HT-29 (cell line): ENCODE measurements around the gene RBFOX1. TPM values are rescaled to one million over a fixed set of nuclear protein-coding genes. Genes with fewer than 3 reads are reported as not detected.

Source experiments
- DNase-seq: peaks from one replicate; pipeline ENCODE4 v3.0.0-alpha.2; 2015; ENCODE audit warnings: low spot score
- total RNA-seq: library from RNA; depleted of rRNA; stranded (reverse); fragments of >200 nt; shearing (Covaris generic); gene quantifications from 2 replicates; pipeline ENCODE4 v1.2.3, GENCODE V29; 2014; rRNA removed

The RBFOX1 gene
- total RNA-seq, result not detected in 2 replicates

DNA sequence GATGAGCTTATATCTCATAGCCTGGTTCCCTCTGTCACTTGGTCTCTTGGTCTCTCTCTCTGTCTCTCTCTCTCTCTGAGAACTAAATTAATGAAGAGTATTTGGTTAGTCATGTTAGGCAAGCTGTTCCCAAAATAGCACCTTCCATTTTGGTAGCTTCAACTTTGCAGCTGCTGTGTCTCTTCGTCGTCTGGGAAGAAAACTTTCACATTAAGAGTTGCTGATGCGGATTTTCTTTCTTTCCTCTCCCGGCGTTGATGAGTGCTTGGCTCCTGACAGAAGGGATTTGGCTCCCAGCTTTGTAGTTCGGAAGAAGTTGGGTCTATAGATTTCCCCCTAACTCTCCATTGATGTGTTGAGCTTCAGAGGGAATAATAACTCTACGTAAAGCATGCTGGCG is at the start of gene RBFOX1:
RBFOX1 (plus strand) TSS at position 235 of the 400 bp plus-strand sequence.
- DNase-seq, result no peak

- DNase-seq, result no peak
These were observed 47.9 kb upstream of the RBFOX1 start for GRCh38 chr16:7284780-7285179.

DNA sequence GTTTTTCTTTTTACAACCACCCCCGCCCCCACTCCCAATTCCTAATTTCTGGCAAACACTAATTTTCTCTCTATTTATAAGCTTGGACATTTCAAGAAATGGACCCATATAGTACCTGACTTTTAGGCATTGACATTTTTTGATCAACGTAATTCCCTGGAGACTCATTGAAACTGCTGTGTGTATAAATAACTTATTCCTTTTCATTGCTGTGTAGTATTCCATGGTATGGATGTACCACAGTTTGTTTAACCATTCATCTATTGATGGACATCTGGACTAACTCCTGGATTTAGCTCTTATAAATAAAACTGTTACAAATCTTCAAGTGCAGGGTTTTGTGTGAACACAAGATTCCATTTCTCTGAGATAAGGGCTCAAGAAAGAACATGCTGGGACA is 47.1 kb upstream of the RBFOX1 start:
- no peak for DNase-seq

- no peak for DNase-seq
These were observed 43.3 kb upstream of the RBFOX1 start for GRCh38 chr16:7289299-7289698.

DNA sequence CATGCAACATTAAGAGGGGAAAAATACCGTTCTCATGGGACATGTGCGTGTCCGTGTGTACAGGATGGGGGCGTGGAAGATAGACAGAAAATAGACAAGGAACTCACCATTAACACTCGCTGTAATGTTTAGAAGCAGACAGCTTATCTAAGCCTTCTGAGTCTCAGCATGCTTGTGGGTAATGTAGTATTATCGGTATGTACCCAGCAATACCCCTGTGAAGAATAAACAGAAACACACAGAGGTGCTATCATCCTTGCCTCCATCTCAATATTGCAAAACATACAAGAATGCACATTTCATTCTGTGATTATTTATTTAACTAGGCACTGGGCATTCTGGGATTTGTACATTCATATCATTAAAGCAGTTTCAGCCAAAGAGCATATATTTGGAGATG is 42.0 kb upstream of the RBFOX1 start:
- DNase-seq, result no peak

- no peak for DNase-seq
These were observed 38.6 kb upstream of the RBFOX1 start for GRCh38 chr16:7294020-7294419.

DNA sequence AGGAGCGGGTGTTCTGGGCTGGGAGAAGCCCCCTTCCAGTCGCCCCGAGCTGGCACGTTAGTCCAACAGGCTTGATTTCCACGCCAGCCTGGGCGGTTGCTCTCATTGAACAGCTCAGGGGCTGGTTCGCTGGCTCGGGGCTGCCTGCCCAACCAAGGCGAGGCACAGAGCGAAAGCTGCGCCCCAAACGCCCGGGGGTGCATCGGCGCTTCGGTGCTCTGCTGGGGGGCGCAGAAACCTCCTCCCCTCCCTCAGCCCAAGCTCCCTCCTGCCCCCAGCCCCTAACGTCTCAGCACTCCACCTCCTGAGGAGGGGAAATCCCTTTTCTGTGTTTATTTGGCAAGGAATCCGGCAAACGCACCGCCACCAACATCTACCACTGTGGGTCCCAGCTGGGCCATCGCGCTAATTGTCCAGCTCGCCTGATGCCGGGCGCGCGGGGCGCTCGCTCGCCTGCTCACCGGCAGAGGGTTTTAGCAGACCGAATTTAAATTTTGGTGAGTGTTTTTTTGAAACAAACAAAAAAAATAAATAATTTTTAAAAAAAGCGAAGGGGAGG is 29.5 kb upstream of the RBFOX1 start:
- DNase-seq, result no peak

DNA sequence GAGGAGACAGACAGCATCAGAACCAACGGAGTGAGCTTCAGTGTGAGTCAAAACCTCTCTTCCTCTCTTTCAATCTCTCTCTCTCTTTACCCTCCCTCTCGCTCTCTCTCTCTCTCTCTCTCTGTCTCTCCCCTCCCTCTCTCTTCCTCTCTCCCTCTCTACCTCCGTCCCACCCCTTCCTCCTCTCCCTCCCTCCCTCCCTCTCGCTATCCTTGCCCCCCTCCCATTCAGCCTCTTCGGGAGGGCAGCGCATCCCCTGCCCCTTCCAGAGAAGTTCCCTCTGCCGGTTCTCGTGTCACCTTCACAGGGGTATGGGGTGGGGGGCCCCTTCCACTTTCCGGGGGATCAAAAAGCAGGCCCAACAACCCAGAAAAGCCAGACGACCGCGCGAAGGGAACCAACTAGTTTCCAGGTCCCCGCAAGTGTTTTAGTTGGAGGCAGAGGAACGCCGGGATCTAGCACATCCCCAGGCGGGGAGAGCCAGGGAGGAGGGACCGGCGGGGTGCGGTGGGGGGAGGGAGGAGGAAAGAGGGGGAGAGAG is 28.9 kb upstream of the RBFOX1 start:
- DNase-seq, result no peak

DNA sequence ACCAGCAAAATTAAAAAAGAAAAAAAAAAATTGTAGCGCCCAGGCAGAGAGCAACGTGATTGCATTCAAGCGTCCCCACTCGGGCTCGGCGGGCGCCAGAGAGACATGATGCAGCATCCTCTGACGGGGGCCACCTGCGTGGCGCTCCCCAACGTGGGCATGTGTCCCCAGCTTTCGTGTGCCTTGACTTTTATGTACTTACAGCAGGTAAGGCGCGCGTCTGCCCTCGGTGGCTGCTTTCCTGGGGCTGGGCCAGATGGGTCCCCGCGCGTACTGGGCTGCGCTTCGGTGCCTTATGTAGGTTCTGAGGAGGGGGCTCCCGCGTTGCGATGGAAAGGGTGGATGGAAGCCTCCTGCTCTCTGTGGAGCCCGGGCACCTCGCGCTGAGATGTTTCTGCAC is 28.4 kb upstream of the RBFOX1 start:
- DNase-seq, result no peak

- DNase-seq, result no peak
These were observed 27.7 kb upstream of the RBFOX1 start for GRCh38 chr16:7304958-7305357.

GRCh38 chr16:7313170-7313569 is 19.5 kb upstream of the RBFOX1 start:
- peak; percentile 3 for DNase-seq

DNA sequence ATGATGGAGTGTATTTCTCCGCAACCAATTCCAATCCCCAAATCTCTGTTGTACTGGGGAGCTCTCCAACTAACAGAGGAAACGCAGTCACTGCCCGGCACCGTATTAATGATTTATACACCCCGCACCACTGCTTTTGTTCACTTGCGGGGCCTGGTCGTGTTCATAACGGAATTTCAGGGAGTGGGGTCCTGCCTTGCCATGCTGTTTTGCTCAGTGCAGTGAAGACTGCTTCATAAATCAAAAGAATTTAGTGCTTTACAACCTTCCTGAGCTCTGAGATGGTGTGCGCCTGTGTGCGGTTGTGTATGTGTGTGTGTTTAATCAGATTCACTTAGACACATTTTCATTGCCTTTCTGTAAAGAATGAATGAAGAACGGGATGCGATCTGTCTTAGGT is 18.5 kb upstream of the RBFOX1 start:
- DNase-seq, result no peak

DNA sequence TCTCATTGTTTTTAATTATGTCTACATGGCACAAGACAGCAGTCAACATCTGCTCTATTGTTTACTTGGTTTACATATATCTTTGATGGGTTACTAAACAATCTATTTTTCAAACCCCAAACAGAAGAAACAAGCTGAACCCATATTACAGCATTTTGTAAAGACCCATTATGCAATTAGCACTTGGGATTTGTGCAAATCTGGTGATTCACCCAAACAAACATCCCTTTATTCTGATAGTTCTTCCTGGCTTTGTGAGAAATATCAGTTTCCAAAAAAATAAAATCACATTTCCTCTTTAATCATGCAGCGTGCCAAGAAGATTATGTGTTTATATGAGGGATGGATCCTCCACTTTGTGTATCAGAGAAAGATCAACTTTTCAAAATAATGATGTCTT is 16.8 kb upstream of the RBFOX1 start:
- DNase-seq, result no peak

DNA sequence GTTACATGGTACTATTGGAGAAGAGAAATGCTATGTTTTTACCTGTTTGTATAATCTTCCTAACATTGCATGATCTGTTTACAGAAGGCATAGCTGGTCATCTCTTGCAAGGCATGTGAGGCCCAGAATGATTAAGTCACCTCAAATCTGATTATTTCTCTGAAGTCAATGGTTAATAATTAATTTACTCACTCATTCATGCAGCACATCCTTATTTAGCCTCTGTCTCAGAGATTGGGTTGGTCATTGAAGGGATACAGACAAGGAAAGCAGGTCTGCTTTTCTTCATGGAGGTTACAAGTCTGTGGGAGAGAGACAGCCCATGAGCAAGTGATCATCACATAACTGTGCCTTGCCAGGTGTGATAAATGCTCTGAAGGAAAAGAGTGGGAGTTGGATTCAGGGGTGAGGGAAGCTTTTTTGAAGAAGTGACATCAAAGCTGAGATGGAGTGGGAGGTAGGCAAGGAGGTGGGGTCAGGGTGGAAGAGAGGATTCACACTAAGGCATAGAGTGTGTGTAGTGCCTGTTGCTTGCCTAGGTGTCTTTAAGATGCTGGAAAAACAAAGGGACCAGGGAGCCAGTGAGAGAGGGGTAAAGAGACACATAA is 16.3 kb upstream of the RBFOX1 start:
- DNase-seq, result no peak

GRCh38 chr16:7317982-7318381 is 14.7 kb upstream of the RBFOX1 start:
- no peak for DNase-seq

DNA sequence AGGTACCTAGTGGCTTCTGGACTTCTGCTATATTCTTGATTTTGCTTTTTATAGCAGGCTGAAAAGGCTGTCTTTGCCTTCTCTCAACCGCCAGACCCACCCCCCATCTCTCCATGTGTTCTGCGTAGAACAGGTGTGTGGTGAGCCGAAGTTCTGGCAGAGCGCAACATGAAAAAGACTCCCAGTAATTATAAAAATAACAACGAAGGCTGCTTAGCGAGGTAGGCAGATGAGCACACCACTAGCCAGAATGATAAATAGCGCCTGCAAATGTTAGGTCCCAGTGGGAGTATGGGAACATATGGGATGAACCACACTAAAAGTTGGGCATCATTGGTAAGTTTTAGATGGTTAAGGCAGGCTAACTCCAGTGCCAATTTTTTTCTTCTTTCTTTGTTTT is 14.0 kb upstream of the RBFOX1 start:
- no peak for DNase-seq

DNA sequence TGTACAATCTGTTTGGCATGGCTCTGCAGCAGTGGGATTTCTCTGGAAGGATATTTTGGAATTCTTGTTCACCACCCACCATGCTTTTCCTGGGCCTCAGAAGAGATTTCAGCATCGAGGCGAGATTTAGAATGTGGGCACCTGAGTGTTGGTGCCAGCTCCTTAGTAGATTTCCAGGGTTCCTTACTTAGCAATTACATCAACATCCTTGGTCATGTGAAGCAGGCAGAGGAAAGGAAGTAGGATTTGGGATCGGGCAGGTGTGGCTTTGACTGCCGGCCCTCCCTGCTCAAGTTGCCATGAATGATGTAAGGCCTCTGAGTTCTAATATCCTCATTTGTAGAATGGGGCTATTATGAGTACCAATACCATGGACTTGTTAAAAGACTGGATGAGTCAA is 13.1 kb upstream of the RBFOX1 start:
- no peak for DNase-seq

GRCh38 chr16:7321661-7322060 is 11.0 kb upstream of the RBFOX1 start:
- no peak for DNase-seq

DNA sequence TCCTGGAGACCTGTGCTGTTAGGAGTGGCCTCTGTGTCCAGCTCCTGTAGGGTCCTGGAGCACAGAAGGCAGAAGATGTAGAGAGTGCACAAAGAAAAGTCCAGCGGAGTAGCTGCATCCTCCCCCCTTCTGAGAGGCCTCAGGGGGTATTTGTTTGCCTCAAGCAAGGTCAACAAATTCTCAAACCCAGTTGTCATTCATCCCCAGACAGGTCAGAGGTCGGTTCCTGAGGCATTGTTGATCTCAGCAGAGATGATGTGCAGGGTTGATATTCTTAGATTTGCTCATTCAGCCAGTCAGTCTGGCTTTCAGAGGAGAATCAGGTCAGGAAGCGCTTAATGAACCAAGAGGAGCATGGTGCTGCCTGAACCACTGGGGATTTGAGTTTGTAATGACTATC is 8.3 kb upstream of the RBFOX1 start:
- no peak for DNase-seq

GRCh38 chr16:7325834-7326233 is 6.8 kb upstream of the RBFOX1 start:
- DNase-seq, result no peak

DNA sequence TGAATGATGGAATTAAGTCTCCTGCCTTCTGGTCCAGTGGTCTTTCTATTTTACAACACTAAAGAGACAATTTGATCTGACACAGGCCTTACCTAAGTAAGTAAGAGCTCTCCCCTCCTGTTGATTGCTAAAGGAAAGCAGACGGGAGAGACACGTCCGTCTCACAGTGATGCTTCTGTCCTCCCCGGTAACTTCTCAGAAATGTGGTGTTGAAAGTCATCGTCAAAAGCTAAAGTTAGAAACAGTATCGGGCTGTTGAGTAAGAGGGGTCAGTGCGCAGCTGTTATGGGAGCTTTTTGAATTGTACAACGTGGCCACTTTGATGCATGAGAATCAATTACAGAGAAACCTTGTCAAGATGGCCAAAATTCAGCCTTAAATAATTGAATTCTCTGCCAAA is 1.9 kb upstream of the RBFOX1 start:
- DNase-seq, result no peak

DNA sequence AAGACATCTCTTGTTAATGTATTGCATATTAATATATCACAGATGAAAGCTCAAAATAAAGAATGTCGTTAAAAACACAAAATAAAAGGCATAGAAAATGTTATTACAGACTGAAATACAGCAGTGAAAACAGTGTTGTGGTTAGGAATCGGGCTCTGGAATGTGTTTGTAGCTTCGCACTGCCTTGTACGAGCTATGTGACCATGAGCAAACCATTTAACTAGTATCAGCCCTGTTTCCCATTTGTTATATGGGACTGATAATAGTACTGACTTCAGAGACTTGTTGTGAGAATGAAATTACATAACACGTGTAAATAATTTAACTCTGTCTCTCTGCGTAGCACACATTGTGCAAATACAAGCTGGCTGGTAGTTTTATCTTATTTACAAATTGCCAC is 648 bp upstream of the RBFOX1 start:
- DNase-seq, result no peak

GRCh38 chr16:7333180-7333725 is 608 bp downstream of the RBFOX1 start:
- no peak for DNase-seq
